HG03439 (cell line): Measurements from ENCODE around the gene MYO7A.

ENCODE experiments used
- ATAC-seq: cut with Tn5 transposase; IDR thresholded peaks from one replicate; pipeline ENCODE4 v1.9.1; 2021; ENCODE audit warnings: mild to moderate bottlenecking, moderate library complexity; ENCODE audit not compliant: unreplicated experiment

The MYO7A gene

DNA sequence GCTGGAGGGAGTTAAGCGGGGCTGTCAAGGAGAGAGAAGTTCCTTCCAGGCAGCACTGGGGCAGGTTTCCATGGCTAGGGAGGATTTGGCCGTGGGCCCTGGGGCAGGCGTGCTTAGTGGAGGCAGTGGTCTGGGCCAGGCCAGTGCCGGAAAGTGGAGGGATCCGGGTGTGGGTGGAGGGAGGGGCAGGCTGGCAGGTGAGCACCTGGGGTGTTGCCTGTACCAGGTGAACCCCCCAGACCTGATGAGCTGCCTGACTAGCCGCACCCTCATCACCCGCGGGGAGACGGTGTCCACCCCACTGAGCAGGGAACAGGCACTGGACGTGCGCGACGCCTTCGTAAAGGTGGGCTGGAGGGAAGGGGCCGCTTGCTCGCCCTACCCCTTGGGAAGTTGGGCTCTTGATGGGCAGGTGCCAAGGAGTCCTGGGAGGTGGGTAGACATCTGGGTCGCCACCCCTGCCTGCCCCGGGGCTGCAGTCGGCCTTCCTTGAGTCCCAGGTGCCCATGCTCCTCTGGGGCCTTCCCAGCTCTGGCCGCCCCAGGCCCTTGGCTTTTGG lies 32.0 kb downstream of the MYO7A start:
- no peak for ATAC-seq

DNA sequence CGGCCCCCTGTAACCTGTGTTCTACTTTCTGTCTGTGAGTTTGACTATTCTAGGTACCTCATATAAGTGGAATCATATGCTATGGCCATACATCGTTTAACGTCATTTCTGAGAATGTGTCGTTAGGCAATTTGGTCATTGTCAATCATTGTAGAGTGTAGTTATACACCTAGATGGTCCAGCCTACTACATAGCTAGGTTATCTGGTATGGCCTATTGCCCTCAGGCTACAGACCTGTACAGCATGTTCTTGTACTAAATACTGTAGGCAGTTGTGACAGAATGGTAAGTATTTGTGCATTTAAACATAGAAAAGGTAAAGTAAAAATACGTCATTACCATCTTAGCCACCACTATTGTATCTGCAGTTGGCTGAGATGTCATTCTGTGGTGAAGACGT lies 35.2 kb downstream of the MYO7A start:
- no peak for ATAC-seq

DNA sequence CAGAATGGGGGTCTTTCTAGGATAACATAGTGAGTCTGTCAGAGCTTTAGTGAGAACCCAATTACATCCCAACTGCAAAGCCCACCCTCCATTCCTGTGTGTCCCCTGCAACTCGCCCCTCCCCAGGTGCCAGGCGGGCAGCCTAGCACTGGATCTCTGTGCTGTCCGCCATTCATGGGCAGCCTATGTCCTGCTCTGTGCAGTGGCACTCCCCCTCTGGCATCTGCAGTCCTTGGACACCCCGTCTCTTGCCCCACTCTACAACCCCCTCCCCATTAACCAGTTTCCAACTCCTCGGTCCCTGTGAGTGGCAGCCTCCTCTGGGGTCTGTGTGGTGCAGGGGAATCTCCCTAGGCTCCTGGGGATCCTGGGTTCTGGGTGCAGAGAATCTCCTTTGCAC lies 37.0 kb downstream of the MYO7A start:
- no peak for ATAC-seq

DNA sequence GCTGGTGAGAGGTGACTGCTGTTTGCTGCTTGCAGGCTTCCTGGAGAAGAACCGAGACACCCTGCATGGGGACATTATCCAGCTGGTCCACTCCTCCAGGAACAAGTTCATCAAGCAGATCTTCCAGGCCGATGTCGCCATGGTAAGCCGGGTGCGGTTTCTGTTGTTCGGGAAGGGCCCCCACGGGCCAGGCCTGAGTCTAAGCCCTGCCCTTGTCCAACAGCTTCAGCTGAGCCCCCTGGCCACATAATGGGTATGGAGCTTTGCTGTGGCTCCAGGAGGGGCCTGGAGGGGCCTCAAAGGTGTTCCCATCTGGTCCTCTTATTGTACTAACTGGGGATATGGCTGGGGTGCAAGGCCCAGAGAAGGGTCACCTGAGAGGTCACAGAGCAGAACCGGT lies 38.0 kb downstream of the MYO7A start:
- ATAC-seq = no peak

DNA sequence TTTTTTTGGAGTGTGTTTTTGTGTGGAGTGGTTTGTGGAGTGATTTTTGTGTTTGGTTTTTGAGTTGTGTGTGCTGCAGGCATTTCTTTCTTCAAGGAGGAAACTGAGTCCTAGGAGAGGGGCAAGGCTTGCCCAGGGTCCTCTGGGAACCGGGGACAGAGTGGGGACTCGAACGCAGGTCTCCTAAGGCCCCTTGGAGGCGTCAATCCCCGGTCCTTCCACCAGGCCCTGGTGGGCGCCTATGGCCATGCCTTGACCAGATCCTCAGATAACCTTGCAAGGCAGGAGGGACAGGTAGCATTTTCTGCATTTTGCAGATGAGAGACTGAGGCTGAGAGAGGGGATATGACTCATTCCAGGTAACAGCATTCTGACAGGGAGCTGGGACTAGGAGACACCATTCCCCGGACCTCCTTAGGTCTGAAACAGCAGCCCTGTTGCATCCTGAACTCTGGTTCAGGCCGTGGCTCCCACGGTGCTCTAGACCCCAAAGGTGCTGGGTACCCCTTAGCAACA lies 39.1 kb downstream of the MYO7A start:
- no peak for ATAC-seq

DNA sequence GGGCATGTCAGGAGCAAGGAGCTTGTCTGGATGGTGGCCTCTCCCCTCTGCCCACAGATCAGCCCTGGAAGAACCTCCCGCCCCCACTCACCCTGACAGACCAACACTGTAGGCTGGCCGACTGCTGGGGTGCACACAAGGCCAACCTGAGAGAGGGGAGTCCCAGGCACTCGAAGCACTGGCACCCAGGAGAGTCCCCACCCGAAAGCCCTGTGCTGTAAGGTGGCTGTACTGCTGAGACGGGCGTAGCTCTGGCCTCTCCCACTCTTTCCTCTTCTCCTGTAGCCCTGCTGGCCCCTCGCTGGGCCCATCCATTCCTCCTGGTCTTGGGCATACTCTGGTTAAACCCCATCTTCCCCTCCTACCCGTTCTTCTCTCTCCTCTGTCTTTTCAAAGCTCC lies 39.7 kb downstream of the MYO7A start:
- ATAC-seq = no peak

DNA sequence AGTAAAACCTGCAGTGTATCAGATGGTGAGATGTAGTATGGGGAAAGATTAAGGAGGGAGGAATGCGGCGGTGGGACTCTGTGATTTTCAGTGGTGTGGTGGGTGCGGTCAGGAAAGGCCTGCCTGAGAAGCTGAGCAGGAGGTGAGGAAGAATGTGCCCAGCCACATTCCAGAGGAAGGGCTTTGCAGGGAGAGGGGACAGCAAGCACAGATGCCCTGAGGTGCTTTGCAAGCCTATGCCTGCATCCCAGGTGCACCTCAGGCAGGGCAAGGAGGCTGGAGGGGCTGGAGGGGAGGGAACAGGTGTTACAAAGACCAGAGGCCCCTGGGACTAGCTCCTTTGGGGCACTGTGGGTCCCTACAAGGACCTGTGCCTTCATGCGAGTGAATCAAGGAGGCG lies 42.1 kb downstream of the MYO7A start:
- ATAC-seq = no peak

DNA sequence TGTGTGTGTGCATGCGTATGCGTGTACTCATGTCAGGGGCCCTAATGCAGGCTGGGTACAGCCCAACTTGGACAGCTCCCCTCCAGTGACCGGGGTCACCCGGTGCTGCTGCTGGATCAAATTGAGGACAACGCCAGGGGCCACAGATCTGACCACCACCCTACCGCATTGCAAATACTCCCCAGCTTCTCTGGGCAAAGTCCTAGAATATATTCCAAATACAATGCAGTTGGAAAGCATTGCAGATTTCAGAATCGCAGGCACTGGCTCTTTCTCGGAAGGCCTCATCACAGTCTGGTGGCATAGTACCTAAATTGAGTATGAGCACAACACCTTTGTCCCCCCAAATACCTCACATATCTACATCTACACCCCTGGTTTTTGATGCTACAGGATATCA lies 43.2 kb downstream of the MYO7A start:
- ATAC-seq = no peak

DNA sequence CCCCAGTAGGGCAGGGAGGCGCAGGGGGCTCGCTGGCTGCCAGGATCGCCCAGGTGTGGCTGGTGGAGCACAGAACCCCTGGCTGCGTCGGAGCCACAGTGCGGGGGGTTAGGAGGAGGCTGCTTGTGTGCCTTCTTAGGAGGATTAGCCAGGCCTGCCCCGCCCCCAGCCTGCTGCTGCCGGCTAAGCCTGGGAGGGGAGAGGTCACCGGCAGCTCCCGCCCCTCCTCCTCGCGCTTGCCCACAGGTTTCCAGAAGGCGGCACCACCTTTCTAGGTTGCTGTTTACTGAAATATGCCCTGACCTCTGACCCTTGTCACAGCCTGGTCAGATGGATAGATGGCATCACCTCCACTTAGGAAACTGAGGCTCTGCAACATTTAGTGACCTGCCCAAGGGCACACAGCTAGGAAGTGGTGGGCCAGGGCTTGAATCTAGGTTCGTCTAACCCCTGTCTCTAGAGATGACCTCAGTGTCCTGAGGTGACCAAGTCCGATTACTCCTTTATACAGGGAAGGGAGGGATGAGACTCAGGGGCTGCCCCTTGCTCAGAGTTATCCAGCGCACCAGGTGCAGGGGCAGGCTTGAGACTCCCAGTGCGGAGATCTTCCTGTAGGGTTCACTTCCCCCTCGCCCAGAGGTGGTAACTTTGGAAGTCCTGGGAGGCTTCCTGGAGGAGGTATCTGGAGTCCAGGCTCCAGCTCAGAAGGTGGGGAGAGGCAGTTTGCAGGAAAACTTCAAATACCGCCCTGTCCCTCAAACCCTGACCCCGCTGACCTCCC lies 44.0 kb downstream of the MYO7A start:
- ATAC-seq = no peak

DNA sequence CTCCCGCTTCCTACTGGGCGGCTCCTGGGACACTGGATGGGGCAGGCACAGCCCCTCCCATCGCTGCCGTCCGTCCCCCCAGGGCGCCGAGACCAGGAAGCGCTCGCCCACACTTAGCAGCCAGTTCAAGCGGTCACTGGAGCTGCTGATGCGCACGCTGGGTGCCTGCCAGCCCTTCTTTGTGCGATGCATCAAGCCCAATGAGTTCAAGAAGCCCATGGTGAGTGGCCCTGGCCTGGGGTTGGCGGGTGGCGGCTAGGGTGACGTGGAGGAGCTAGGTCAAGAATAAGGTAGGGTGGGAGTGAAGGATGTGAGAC lies 44.6 kb downstream of the MYO7A start:
- no peak for ATAC-seq

DNA sequence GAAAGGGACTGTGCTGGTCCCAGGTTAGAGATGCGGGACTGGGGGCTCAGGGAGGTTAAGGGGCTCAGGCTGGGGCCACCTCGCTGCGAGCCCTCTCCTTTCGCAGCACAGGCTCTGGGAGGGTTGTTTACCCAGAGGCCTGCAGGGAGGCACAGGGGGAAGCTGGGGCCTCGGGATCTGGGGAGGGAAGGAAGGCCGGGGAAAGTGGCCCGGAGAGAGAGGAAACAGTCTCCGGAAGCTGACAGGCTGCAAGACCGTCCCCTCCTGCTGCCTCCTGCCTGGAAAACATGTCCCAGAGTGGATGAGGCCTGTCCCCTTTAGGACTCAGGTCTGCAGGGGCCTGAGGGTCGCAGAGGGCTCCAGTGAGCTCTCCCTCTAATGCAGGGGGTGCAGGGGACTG lies 45.4 kb downstream of the MYO7A start:
- no peak for ATAC-seq

DNA sequence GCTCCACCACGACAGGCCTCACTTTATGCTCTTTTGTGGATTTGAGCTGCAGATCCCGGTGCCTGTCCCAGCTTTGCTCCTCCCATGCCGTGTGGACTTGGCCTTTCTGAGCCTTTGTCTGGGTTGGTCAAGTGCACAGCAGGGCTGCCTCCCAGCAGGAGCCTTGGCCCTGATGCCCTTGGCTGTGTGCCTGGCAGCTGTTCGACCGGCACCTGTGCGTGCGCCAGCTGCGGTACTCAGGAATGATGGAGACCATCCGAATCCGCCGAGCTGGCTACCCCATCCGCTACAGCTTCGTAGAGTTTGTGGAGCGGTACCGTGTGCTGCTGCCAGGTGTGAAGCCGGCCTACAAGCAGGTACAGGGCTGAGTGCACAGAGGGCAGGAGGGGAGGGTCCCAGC lies 46.5 kb downstream of the MYO7A start:
- ATAC-seq = no peak

DNA sequence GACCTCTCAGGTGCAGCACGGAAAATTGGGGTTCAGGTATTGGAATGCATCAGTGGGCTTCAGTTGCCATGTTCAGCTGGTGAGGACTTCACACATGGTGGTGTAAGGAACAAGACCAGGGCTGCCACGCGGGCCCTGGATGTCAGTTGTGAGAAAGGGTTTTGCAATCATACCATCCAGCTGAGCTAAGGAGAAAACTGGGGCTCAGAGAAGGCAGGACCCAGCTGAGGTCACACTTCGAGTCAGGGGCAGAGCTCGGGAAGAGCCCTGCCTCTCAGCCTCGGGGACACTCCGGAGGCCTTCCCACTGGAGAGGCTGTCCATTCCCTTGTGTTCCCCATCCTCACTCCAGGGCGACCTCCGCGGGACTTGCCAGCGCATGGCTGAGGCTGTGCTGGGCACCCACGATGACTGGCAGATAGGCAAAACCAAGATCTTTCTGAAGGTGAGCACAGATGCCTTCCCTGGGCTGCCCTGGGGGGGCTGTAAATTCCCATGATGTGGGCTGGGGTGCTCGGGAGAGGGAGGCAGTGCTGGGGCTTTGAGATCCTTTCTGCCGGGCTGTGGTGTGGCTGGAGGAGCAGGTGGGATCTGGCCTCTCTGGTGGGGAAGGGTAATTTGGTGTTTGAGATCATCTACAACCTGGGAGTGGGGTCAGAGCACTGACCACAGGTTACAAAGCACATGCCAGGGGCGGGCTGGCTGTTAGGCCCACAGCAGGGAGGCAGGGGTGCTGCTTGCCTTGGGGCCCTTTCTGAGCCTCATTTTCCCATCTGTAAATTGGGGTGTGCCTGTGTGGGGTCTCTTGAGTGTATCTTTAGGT lies 47.2 kb downstream of the MYO7A start:
- ATAC-seq = no peak

DNA sequence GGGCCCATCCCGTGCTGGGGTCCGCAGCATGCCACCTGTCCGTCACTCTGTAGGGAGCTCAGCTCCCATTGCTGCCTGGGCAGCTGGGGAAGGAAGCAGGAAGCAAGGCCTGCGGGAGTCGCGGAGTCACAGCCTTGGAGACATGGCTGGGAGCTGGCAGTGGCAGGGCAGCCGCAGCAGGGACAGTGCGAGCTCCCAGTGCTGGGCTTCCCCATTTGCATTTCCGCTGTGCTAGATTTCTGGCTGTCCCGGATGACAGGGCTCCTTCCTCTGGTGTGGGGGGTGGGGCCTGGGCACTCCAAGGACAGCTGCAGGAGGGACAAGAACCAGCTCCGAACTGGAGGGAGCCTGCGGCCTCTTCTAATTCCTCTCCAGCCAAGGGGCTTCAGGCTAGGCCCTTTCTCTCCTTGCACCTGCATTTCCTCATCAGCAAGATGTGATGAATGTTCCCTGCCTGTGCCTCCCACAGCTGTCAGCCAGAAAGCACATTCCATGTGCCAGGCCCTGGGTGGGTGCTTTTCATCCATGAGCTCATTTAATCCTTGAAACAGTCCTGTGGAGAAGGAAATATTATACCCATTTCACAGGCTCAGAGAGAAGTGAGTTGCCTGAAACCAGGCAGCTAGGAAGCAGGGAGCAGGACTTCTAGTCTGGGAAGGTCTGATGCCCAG lies 48.0 kb downstream of the MYO7A start:
- ATAC-seq = no peak

DNA sequence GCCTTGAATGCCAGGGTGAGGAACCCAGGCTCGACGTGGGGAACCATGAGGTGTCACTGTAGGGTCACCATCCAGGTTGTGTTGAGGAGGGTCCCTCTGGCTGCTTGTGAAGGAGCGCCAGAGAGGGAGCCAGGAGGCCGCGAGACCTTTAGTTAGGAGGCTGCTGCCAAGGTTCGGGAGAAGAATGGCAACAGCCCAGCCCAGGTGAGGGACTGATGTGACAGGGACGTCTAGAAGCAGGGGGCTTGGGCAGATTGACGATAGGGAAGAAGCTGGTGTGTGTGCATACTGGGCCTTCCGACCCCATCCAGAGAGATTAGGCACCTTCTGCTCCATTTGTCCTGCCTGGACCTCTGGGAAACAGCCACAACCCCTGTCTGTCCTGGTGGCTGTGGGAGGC lies 49.0 kb downstream of the MYO7A start:
- ATAC-seq = no peak

DNA sequence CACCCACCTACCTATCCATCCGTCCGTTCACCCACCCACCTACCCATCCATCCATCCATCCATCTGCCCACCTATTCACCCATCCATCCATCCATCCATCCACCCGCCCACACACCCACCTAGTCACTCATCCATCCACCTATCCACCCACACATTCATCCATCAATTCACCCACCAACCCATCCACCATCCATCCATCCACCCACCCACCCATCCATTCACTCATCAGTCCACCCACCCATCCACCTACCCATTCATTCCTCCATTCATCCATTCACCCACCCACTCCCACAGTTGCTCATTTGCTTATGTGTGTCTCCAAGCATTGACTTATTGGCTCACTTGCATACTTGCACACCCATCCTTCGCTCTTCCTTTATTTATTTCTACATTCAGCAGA lies 50.1 kb downstream of the MYO7A start:
- no peak for ATAC-seq

DNA sequence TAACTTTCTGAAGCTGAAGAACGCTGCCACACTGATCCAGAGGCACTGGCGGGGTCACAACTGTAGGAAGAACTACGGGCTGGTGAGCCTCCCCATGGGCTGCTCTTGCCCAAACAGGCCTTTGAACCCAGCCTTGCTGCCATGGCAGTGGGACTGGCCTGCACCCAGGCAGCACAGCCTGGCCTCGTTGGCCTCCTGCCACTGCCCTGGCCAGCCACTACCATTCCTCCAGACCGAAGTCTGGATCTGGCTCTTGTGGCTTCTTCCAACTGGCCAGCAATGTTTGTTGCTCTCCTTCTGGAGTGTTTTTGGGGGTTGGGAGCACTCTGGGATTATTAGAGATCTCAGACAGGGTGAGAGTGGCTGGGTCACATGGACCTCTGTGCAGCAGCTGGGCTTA lies 51.0 kb downstream of the MYO7A start:
- ATAC-seq = no peak

DNA sequence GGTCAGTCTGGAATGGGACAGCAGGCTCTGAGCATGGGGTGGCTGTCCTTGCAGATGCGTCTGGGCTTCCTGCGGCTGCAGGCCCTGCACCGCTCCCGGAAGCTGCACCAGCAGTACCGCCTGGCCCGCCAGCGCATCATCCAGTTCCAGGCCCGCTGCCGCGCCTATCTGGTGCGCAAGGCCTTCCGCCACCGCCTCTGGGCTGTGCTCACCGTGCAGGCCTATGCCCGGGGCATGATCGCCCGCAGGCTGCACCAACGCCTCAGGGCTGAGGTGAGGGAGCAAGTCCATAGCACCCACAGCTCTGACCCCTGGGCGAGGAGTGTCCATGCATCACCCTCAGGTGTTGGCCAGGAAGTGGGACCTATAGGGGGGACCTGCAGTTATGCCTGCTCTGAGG lies 51.6 kb downstream of the MYO7A start:
- ATAC-seq = no peak

DNA sequence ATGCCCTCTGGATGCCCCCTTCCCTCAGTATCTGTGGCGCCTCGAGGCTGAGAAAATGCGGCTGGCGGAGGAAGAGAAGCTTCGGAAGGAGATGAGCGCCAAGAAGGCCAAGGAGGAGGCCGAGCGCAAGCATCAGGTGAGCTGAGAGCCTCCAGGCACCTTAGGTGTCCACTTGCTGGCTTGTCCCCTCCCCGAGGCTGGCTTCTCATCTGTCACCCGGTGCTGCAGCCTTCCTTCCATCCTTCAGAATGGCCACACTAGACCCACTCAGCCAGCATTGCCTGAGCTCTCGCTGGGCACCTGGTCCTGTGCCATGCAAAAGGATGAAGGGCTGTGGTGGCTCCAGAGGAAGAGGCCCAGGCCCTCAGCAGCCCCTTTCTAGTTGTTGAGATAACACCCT lies 52.3 kb downstream of the MYO7A start:
- no peak for ATAC-seq

DNA sequence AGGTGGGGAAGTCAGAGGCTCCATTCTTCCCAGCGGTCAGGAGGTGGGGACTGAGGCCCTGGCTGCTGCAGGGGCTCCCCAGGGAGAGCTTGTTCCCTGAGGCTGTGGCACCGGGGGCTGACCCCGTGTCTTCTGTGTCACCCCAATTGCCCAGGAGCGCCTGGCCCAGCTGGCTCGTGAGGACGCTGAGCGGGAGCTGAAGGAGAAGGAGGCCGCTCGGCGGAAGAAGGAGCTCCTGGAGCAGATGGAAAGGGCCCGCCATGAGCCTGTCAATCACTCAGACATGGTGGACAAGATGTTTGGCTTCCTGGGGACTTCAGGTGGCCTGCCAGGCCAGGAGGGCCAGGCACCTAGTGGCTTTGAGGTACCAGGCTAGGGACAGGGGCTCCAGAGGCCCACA lies 53.2 kb downstream of the MYO7A start:
- no peak for ATAC-seq

DNA sequence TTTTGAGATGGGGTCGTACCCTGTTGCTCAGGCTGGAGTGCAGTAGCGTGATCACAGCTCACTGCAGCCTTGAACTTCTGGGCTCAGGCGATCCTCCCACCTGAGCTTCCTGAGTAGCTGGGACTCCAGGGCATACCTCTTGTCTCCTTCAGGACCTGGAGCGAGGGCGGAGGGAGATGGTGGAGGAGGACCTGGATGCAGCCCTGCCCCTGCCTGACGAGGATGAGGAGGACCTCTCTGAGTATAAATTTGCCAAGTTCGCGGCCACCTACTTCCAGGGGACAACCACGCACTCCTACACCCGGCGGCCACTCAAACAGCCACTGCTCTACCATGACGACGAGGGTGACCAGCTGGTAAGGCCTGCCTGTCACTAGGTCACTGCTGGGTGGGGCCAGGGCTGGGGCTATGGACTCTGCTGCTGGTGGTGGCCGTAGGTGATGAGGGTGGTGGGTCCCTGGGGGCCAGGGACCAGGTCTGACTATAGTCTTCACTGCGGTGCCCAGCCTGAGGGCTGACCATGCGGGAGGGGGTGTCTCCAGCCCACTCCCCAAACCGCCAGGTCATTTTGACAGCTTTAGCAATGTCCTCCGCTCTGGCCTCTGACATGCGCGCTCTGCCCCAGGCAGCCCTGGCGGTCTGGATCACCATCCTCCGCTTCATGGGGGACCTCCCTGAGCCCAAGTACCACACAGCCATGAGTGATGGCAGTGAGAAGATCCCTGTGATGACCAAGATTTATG lies 53.9 kb downstream of the MYO7A start:
- ATAC-seq = no peak
